HEK293 (cell line): ENCODE data around the gene PCDH12.
A peak's percentile ranks its signal among the peaks of the same experiment; 100 is the strongest.

Source experiments
- CTCF ChIA-PET: fragments of 350-600 bp; formaldehyde crosslinking; extraction: SDS; loops from one replicate; lab custom pipeline; 2021; ENCODE audit warnings: antibody characterized with exemption; lab: Yijun Ruan, JAX
- POLR2A ChIA-PET: fragments of 300-600 bp; formaldehyde crosslinking; extraction: SDS; loops from one replicate; lab custom pipeline; 2020; ENCODE audit warnings: antibody characterized with exemption, inconsistent platforms; lab: Yijun Ruan, JAX
- H3K27ac ChIP-seq: fragments of 200-500 bp; sonication (Bioruptor generic); 2 replicates; pipeline ENCODE4 v1.5.1; 2014; ENCODE audit warnings: low read depth, low read length, control low read depth, inconsistent platforms; ENCODE audit errors: extremely low read depth
- H3K36me3 ChIP-seq, 2 experiments: fragments of 200-500 bp in 1 of 2; sonication (Bioruptor generic) in 1 of 2; 1 replicate in 1 of 2; 2 replicates in 1 of 2; pipeline ENCODE4 v1.5.1; 2014 to 2017; ENCODE audit warnings: inconsistent platforms in 2 of 2, low read length in 2 of 2; ENCODE audit not compliant: control insufficient read depth in 2 of 2, insufficient read depth in 1 of 2
- H3K4me1 ChIP-seq: fragments of 200-500 bp; sonication (Bioruptor generic); 2 replicates; pipeline ENCODE4 v1.5.1; 2014; ENCODE audit warnings: mild to moderate bottlenecking, low read length, inconsistent platforms; ENCODE audit not compliant: control insufficient read depth, insufficient read depth
- H3K4me3 ChIP-seq: 2 replicates; pipeline ENCODE4 v1.5.1; 2011; ENCODE audit warnings: low read depth, mild to moderate bottlenecking, control low read depth, low read length, moderate library complexity
- H3K9me3 ChIP-seq: fragments of 200-500 bp; sonication (Bioruptor generic); 2 replicates; pipeline ENCODE4 v1.5.1; 2014; ENCODE audit warnings: low read depth, low read length, inconsistent platforms; ENCODE audit not compliant: control insufficient read depth, insufficient read depth
- KLF1 ChIP-seq: fragments of 450-650 bp; formaldehyde crosslinking; IDR thresholded peaks from 2 replicates; pipeline ENCODE4 v1.5.1; 2016; ENCODE audit warnings: missing biosample characterization, missing genetic modification characterization
- KLF8 ChIP-seq: fragments of 450-650 bp; formaldehyde crosslinking; IDR thresholded peaks from 2 replicates; pipeline ENCODE4 v1.5.1; 2016; ENCODE audit warnings: missing biosample characterization, missing genetic modification characterization
- SALL2 ChIP-seq: fragments of 450-650 bp; formaldehyde crosslinking; IDR thresholded peaks from 2 replicates; pipeline ENCODE4 v1.5.0; 2017; ENCODE audit warnings: missing biosample characterization, mild to moderate bottlenecking, missing genetic modification characterization, borderline replicate concordance
- SCRT2 ChIP-seq: fragments of 450-650 bp; formaldehyde crosslinking; IDR thresholded peaks from 2 replicates; pipeline ENCODE4 v1.5.1; 2016; ENCODE audit warnings: missing biosample characterization, missing genetic modification characterization
- TCF7L2 ChIP-seq: IDR thresholded peaks from 2 replicates; pipeline ENCODE4 v1.6.1; 2011; ENCODE audit warnings: low read depth, mild to moderate bottlenecking, inconsistent platforms, low read length, moderate library complexity, borderline replicate concordance
- WT1 ChIP-seq: fragments of 450-650 bp; formaldehyde crosslinking; IDR thresholded peaks from 2 replicates; pipeline ENCODE4 v1.5.1; 2016; ENCODE audit warnings: missing biosample characterization, missing genetic modification characterization
- ZBTB17 ChIP-seq: fragments of 450-650 bp; formaldehyde crosslinking; IDR thresholded peaks from 2 replicates; pipeline ENCODE4 v1.5.1; 2016; ENCODE audit warnings: missing biosample characterization, missing genetic modification characterization
- ZBTB26 ChIP-seq: fragments of 450-650 bp; formaldehyde crosslinking; optimal IDR thresholded peaks from 2 replicates; pipeline ENCODE3; 2016; ENCODE audit warnings: missing biosample characterization, mild to moderate bottlenecking, missing genetic modification characterization
- ZIC2 ChIP-seq: fragments of 450-650 bp; formaldehyde crosslinking; IDR thresholded peaks from 2 replicates; pipeline ENCODE4 v1.5.1; 2016; ENCODE audit warnings: missing biosample characterization, missing genetic modification characterization
- ZNF114 ChIP-seq: fragments of 450-650 bp; formaldehyde crosslinking; IDR thresholded peaks from 2 replicates; pipeline ENCODE4 v1.5.0; 2017; ENCODE audit warnings: missing biosample characterization, missing genetic modification characterization
- ZNF174 ChIP-seq: fragments of 450-650 bp; formaldehyde crosslinking; IDR thresholded peaks from 2 replicates; pipeline ENCODE4 v1.5.0; 2017; ENCODE audit warnings: missing biosample characterization, mild to moderate bottlenecking, missing genetic modification characterization
- ZNF350 ChIP-seq: fragments of 450-650 bp; formaldehyde crosslinking; IDR thresholded peaks from 2 replicates; pipeline ENCODE4 v1.5.0; 2017; ENCODE audit warnings: missing biosample characterization, mild to moderate bottlenecking, missing genetic modification characterization
- ZNF501 ChIP-seq: fragments of 450-650 bp; formaldehyde crosslinking; IDR thresholded peaks from 2 replicates; pipeline ENCODE4 v1.5.1; 2016; ENCODE audit warnings: missing biosample characterization, missing genetic modification characterization
- ZNF623 ChIP-seq: fragments of 450-650 bp; formaldehyde crosslinking; IDR thresholded peaks from 2 replicates; pipeline ENCODE4 v1.5.1; 2016; ENCODE audit warnings: missing biosample characterization, missing genetic modification characterization
- ZNF677 ChIP-seq: fragments of 450-650 bp; IDR thresholded peaks from 2 replicates; pipeline ENCODE4 v1.5.0; 2018; ENCODE audit warnings: missing biosample characterization, mild to moderate bottlenecking, missing genetic modification characterization, moderate library complexity
- TF ChIP-seq, protein P1 (sequence below): fragments of 450-650 bp; formaldehyde crosslinking; IDR thresholded peaks from 2 replicates; pipeline ENCODE4 v1.5.1; 2016; ENCODE audit warnings: missing biosample characterization, missing genetic modification characterization
- TF ChIP-seq, protein P2 (sequence below): fragments of 450-650 bp; formaldehyde crosslinking; IDR thresholded peaks from 2 replicates; pipeline ENCODE4 v1.5.1; 2016; ENCODE audit warnings: missing biosample characterization, missing genetic modification characterization

The PCDH12 gene

DNA sequence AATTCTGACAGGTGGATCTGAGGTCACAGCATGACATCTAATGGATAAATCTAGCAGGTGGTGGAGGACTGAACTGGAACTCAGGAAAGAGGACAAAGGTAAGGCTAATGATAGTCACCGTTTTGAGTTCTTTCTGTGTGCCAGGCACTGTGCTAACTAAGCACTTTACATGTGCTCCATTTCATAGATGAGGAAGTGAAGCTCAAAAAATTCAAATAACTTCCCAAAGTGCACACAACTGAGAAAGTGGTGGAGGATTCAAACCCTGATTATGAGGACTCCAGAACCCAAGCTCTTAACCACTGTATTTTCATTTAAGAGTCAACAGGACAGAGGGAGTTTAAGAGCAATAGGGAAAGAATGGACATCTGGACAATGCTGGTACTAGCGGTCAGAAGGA, 41.5 kb downstream of the PCDH12 start:
- Histone ChIP-seq H3K9me3 (no peaks in the 10 kb centered on the region), H3K36me3 (no peaks in the 10 kb centered on the region), H3K27ac (no peak overlapping the region), H3K4me3 (no peak overlapping the region), H3K4me1 (no peaks in the 10 kb centered on the region)
- TF ChIP-seq, protein P1, sequence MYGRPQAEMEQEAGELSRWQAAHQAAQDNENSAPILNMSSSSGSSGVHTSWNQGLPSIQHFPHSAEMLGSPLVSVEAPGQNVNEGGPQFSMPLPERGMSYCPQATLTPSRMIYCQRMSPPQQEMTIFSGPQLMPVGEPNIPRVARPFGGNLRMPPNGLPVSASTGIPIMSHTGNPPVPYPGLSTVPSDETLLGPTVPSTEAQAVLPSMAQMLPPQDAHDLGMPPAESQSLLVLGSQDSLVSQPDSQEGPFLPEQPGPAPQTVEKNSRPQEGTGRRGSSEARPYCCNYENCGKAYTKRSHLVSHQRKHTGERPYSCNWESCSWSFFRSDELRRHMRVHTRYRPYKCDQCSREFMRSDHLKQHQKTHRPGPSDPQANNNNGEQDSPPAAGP = no peak
- TF ChIP-seq TCF7L2 (no peak), WT1 (tag by site-specific recombination) (no peak), SCRT2 (peak; percentile 85)
- ChIA-PET CTCF (interaction anchor here (0.6 to 1.8 kb wide), 4 partner anchors 34 to 1763 kb away, joined by 4 to 9 read pairs (median 5); no protein-coding TSS in a partner anchor), POLR2A (no interaction called here)

- POLR2A ChIA-PET = interaction anchor here (0.8 to 1.7 kb wide), 2 partner anchors 8 to 9 kb away, joined by 3 to 4 read pairs; partner anchors contain the start of gene DELE1
- H3K4me3 ChIP-seq = no peak overlapping the region
- no peaks in the 10 kb centered on the region for H3K36me3 ChIP-seq
- CTCF ChIA-PET = interaction anchor here (0.7 to 2.9 kb wide), 7 partner anchors 9 to 224 kb away, joined by 3 to 15 read pairs (median 4); no protein-coding TSS in a partner anchor
- no peak for TF ChIP-seq KLF8 (tag by site-specific recombination)
- TF ChIP-seq KLF1 (tag by site-specific recombination) = peak; percentile 40; the same call in 1 of the 2 replicates
- TF ChIP-seq ZBTB17 = peak; percentile 55; the same call in 1 of the 2 replicates
- no peaks in the 10 kb centered on the region for H3K4me1 ChIP-seq
- H3K27ac ChIP-seq = no peak overlapping the region
- H3K9me3 ChIP-seq = no peaks in the 10 kb centered on the region
These were observed 42.1 kb downstream of the PCDH12 start for GRCh38 chr5:141915881-141916336.

- no peaks in the 10 kb centered on the region for H3K4me1 ChIP-seq
These were observed 43.2 kb downstream of the PCDH12 start for GRCh38 chr5:141914797-141915196.

DNA sequence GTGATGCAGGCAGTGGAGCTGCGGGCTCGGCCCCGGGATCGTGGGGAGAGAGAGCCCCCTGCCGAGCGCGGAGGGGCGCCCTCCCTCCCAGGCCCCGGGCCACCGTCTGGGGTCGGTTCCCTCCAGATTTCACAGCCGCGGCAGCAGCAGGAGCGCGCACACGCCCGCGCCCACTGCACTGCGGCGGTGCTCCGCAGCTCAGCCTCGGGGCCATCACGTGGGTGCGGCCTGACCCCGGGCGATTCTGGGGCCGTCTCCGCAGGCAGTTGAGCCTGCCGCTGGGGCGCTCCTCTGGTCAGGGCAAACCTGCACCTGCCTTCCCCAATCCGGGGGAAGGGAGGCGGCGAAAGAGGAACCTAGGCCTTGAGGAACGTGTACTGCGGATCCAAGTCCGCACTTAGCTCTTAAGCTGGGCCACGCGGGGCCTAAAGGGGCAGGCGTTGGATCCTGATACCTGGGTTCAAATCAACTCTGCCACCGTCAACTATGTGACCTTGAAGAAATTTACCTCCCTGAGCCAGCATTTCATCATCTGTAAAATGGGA, 43.7 kb downstream of the PCDH12 start:
- POLR2A ChIA-PET = interaction anchor here (1.7 to 1.8 kb wide), 2 partner anchors 8 to 9 kb away, joined by 3 to 5 read pairs; partner anchors contain the start of gene DELE1
- CTCF ChIA-PET = interaction anchor here (0.6 to 2.9 kb wide), 6 partner anchors 46 to 586 kb away, joined by 3 to 15 read pairs (median 3); partner anchors contain the start of gene RNF14
- no peak overlapping the region for H3K4me3 ChIP-seq
- no peak overlapping the region for H3K27ac ChIP-seq
- no peaks in the 10 kb centered on the region for H3K9me3 ChIP-seq
- H3K36me3 ChIP-seq = no peaks in the 10 kb centered on the region
- TF ChIP-seq ZBTB26 = peak; percentile 21
- TF ChIP-seq SALL2 (tag by site-specific recombination) = no peak
- TF ChIP-seq ZNF501 (tag by site-specific recombination) = no peak
- TF ChIP-seq, protein P2, sequence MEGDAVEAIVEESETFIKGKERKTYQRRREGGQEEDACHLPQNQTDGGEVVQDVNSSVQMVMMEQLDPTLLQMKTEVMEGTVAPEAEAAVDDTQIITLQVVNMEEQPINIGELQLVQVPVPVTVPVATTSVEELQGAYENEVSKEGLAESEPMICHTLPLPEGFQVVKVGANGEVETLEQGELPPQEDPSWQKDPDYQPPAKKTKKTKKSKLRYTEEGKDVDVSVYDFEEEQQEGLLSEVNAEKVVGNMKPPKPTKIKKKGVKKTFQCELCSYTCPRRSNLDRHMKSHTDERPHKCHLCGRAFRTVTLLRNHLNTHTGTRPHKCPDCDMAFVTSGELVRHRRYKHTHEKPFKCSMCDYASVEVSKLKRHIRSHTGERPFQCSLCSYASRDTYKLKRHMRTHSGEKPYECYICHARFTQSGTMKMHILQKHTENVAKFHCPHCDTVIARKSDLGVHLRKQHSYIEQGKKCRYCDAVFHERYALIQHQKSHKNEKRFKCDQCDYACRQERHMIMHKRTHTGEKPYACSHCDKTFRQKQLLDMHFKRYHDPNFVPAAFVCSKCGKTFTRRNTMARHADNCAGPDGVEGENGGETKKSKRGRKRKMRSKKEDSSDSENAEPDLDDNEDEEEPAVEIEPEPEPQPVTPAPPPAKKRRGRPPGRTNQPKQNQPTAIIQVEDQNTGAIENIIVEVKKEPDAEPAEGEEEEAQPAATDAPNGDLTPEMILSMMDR (tag by site-specific recombination) = peak; percentile 41
- TF ChIP-seq ZIC2 (tag by site-specific recombination) = peak; percentile 65
- no peaks in the 10 kb centered on the region for H3K4me1 ChIP-seq

More at GRCh38 chr5:141914797-141915196, 43.2 kb downstream of the PCDH12 start:
- Histone ChIP-seq H3K36me3 (no peaks in the 10 kb centered on the region), H3K4me3 (no peak overlapping the region), H3K27ac (no peak overlapping the region), H3K9me3 (no peaks in the 10 kb centered on the region)
- TF ChIP-seq ZNF623 (tag by site-specific recombination) (peak; percentile 93), ZNF174 (no peak), ZNF677 (tag by site-specific recombination) (no peak), ZNF114 (tag by site-specific recombination) (no peak), ZNF350 (tag by site-specific recombination) (no peak), KLF8 (tag by site-specific recombination) (no peak)
- CTCF ChIA-PET = interaction anchor here (0.6 to 2.9 kb wide), 5 partner anchors 46 to 586 kb away, joined by 3 to 15 read pairs (median 3); partner anchors contain the start of gene RNF14
- POLR2A ChIA-PET = interaction anchor here (1.7 to 1.8 kb wide), 2 partner anchors 8 to 9 kb away, joined by 3 to 5 read pairs; partner anchors contain the start of gene DELE1
